Measurements from ENCODE around the gene PTGR3. TPM values are rescaled to one million over a fixed set of nuclear protein-coding genes. Genes with fewer than 3 reads are reported as not detected.

Gene PTGR3
- total and polyA plus RNA-seq, 2 experiments from 2014 or later = 17.4 to 21.1 TPM

- TF ChIP-seq CTCF (IDR thresholded peaks at IDR 0.05; ENCODE audit: low read depth, low read length) = no peak
- Histone ChIP-seq H3K36me3 (no peaks in the 10 kb centered on the region), H3K4me1 (ENCODE audit: low read depth) (peaks cover 3% of the 10 kb centered on the region), H3K27ac (no peak overlapping the region), H3K27me3 (no peaks in the 10 kb centered on the region), H3K9me3 (ENCODE audit: low read depth) (no peaks in the 10 kb centered on the region), H3K4me3 (no peak overlapping the region)
- DNase-seq (ENCODE audit: low read depth in 1 of 2, low spot score in 1 of 2) = peak in 1 of 2 donors; percentile 9
Measured at GRCh38 chr18:75161256-75162028, 47.5 kb downstream of the PTGR3 start.

GRCh38 chr18:75160364-75160763 lies 48.6 kb downstream of the PTGR3 start:
- no peaks in the 10 kb centered on the region for H3K27me3 ChIP-seq
- H3K27ac ChIP-seq = no peak overlapping the region
- H3K4me3 ChIP-seq = no peak overlapping the region
- peak in 1 of 2 donors; percentile 0 for DNase-seq (ENCODE audit: low read depth in 1 of 2, low spot score in 1 of 2)
- H3K4me1 ChIP-seq (ENCODE audit: low read depth) = peaks cover 3% of the 10 kb centered on the region
- no peak for TF ChIP-seq CTCF (IDR thresholded peaks at IDR 0.05; ENCODE audit: low read depth, low read length)
- H3K9me3 ChIP-seq (ENCODE audit: low read depth) = no peaks in the 10 kb centered on the region
- no peaks in the 10 kb centered on the region for H3K36me3 ChIP-seq

- Histone ChIP-seq H3K4me3 (no peak overlapping the region), H3K4me1 (ENCODE audit: low read depth) (peaks cover 3% of the 10 kb centered on the region), H3K27me3 (no peaks in the 10 kb centered on the region), H3K9me3 (ENCODE audit: low read depth) (no peaks in the 10 kb centered on the region), H3K36me3 (no peaks in the 10 kb centered on the region), H3K27ac (no peak overlapping the region)
- TF ChIP-seq CTCF (IDR thresholded peaks at IDR 0.05; ENCODE audit: low read depth, low read length) = no peak
- DNase-seq (ENCODE audit: low read depth in 1 of 2, low spot score in 1 of 2) = no peak
Measured at GRCh38 chr18:75159646-75160356, 49.1 kb downstream of the PTGR3 start.

- H3K36me3 ChIP-seq = no peaks in the 10 kb centered on the region
Measured at GRCh38 chr18:75159238-75159518, 49.8 kb downstream of the PTGR3 start.

More at GRCh38 chr18:75159238-75159518, 49.8 kb downstream of the PTGR3 start:
- Histone ChIP-seq H3K4me3 (no peak overlapping the region), H3K27me3 (no peaks in the 10 kb centered on the region), H3K9me3 (ENCODE audit: low read depth) (no peaks in the 10 kb centered on the region), H3K27ac (no peak overlapping the region), H3K4me1 (ENCODE audit: low read depth) (peaks cover 3% of the 10 kb centered on the region)
- DNase-seq (ENCODE audit: low read depth in 1 of 2, low spot score in 1 of 2) = no peak
- no peak for TF ChIP-seq CTCF (IDR thresholded peaks at IDR 0.05; ENCODE audit: low read depth, low read length)

Other genes starting within 250 kb of the PTGR3 start
- 10.6 and 13.5 TPM in 2 replicates for gene TSHZ1, start 1.7 kb upstream of the PTGR3 start, total RNA-seq
- 5.6 and 6.5 TPM in 2 replicates for gene TSHZ1, start 1.7 kb upstream of the PTGR3 start, polyA plus RNA-seq
- gene SMIM21, start 218.6 kb upstream of the PTGR3 start, total RNA-seq = not detected in 2 replicates
- gene SMIM21, start 218.6 kb upstream of the PTGR3 start, polyA plus RNA-seq = not detected in 2 replicates